H9 (cell line): Measurements from ENCODE around the gene PI3. TPM values are rescaled to one million over a fixed set of nuclear protein-coding genes. Genes with fewer than 3 reads are reported as not detected.

ENCODE experiments used
- DNase-seq: peaks from one replicate; pipeline ENCODE4 v3.0.0-alpha.2; 2017
- H2AFZ ChIP-seq: one replicate; pipeline ENCODE4 v1.6.1; 2013; ENCODE audit warnings: mild to moderate bottlenecking, low read length, control low read depth, moderate library complexity
- H2AK5ac ChIP-seq: 2 replicates; pipeline ENCODE4 v1.6.1; 2013; ENCODE audit warnings: low read length, control low read depth, mixed read lengths; ENCODE audit not compliant: insufficient read length
- H2BK120ac ChIP-seq: one replicate; pipeline ENCODE4 v1.6.1; 2013; ENCODE audit warnings: low read depth, mild to moderate bottlenecking, low read length, control low read depth, inconsistent platforms; ENCODE audit not compliant: poor library complexity, severe bottlenecking
- H2BK12ac ChIP-seq: 2 replicates; pipeline ENCODE4 v1.6.1; 2013; ENCODE audit warnings: low read length, control low read depth, mixed read lengths, low read depth; ENCODE audit not compliant: insufficient read length
- H2BK15ac ChIP-seq: 2 replicates; pipeline ENCODE4 v1.6.1; 2013; ENCODE audit warnings: low read depth, low read length, control low read depth
- H2BK20ac ChIP-seq: one replicate; pipeline ENCODE4 v1.6.1; 2013; ENCODE audit warnings: low read depth, mild to moderate bottlenecking, low read length, control low read depth, inconsistent platforms; ENCODE audit not compliant: poor library complexity, severe bottlenecking
- H2BK5ac ChIP-seq: 2 replicates; pipeline ENCODE4 v1.6.1; 2013; ENCODE audit warnings: low read length, control low read depth, mixed read lengths; ENCODE audit not compliant: insufficient read length
- H3K14ac ChIP-seq: 2 replicates; pipeline ENCODE4 v1.6.1; 2013; ENCODE audit warnings: low read length, control low read depth; ENCODE audit not compliant: insufficient read depth
- H3K18ac ChIP-seq: 2 replicates; pipeline ENCODE4 v1.6.1; 2013; ENCODE audit warnings: low read depth, mild to moderate bottlenecking, mixed read lengths, low read length, control low read depth; ENCODE audit not compliant: insufficient read length
- H3K23ac ChIP-seq: 2 replicates; pipeline ENCODE4 v1.6.1; 2013; ENCODE audit warnings: low read length, control low read depth, mixed read lengths, low read depth; ENCODE audit not compliant: insufficient read length
- H3K23me2 ChIP-seq: 2 replicates; pipeline ENCODE4 v1.6.1; 2013; ENCODE audit warnings: low read depth, mild to moderate bottlenecking, mixed read lengths, low read length, control low read depth; ENCODE audit not compliant: insufficient read length, poor library complexity, severe bottlenecking
- H3K27ac ChIP-seq: 2 replicates; pipeline ENCODE4 v1.5.1; 2013; ENCODE audit warnings: low read length, control low read depth, mixed read lengths, low read depth; ENCODE audit not compliant: insufficient read length
- H3K27me3 ChIP-seq: 2 replicates; pipeline ENCODE4 v1.6.1; 2013; ENCODE audit warnings: low read length, control low read depth, inconsistent platforms; ENCODE audit not compliant: insufficient read depth
- H3K4ac ChIP-seq: 2 replicates; pipeline ENCODE4 v1.6.1; 2013; ENCODE audit warnings: low read depth, mild to moderate bottlenecking, control low read depth, inconsistent platforms, low read length, moderate library complexity
- H3K4me1 ChIP-seq: 2 replicates; pipeline ENCODE4 v1.6.1; 2013; ENCODE audit warnings: low read length, control low read depth, inconsistent platforms; ENCODE audit not compliant: insufficient read depth
- H3K4me2 ChIP-seq: 2 replicates; pipeline ENCODE4 v1.6.1; 2013; ENCODE audit warnings: low read length, control low read depth, mixed read lengths; ENCODE audit not compliant: insufficient read length, insufficient read depth
- H3K56ac ChIP-seq: 2 replicates; pipeline ENCODE4 v1.6.1; 2013; ENCODE audit warnings: low read depth, mild to moderate bottlenecking, mixed read lengths, low read length, control low read depth; ENCODE audit not compliant: insufficient read length
- H3K79me1 ChIP-seq: 2 replicates; pipeline ENCODE4 v1.6.1; 2013; ENCODE audit warnings: low read depth, mild to moderate bottlenecking, moderate library complexity, low read length, control low read depth, inconsistent platforms; ENCODE audit not compliant: insufficient read depth, poor library complexity, severe bottlenecking
- H3K79me2 ChIP-seq: 2 replicates; pipeline ENCODE4 v1.6.1; 2013; ENCODE audit warnings: low read length, control low read depth, inconsistent platforms; ENCODE audit not compliant: insufficient read depth
- H3K9ac ChIP-seq: 2 replicates; pipeline ENCODE4 v1.6.1; 2013; ENCODE audit warnings: low read length, control low read depth, mixed read lengths; ENCODE audit not compliant: insufficient read length; ENCODE audit errors: extremely low read depth
- H3K9me3 ChIP-seq: one replicate; pipeline ENCODE4 v1.6.1; 2013; ENCODE audit warnings: low read depth, low read length, inconsistent platforms; ENCODE audit not compliant: control insufficient read depth
- H3T11ph ChIP-seq: one replicate; pipeline ENCODE4 v1.6.1; 2013; ENCODE audit warnings: mild to moderate bottlenecking, low read length, control low read depth, inconsistent platforms
- H4K20me1 ChIP-seq: one replicate; pipeline ENCODE4 v1.6.1; 2013; ENCODE audit not compliant: control insufficient read depth, insufficient read length, insufficient read depth
- H4K5ac ChIP-seq: 2 replicates; pipeline ENCODE4 v1.6.1; 2013; ENCODE audit warnings: low read depth, mild to moderate bottlenecking, mixed read lengths, low read length, control low read depth; ENCODE audit not compliant: insufficient read length
- H4K8ac ChIP-seq: replicated peaks from 2 replicates; pipeline ENCODE4 v1.6.1; 2013; ENCODE audit warnings: low read length, control low read depth, mixed read lengths, low read depth; ENCODE audit not compliant: insufficient read length
- H4K91ac ChIP-seq: 2 replicates; pipeline ENCODE4 v1.6.1; 2013; ENCODE audit warnings: low read depth, mild to moderate bottlenecking, moderate library complexity, mixed read lengths, low read length, control low read depth; ENCODE audit not compliant: insufficient read length
- H3K27ac Mint-ChIP-seq, 3 experiments: 2 replicates in 2 of 3; 3 replicates in 1 of 3; pipeline ENCODE4 v1.8.0; 2020 to 2021; ENCODE audit warnings: mixed read lengths in 3 of 3, mild to moderate bottlenecking in 1 of 3, moderate library complexity in 1 of 3
- H3K27me3 Mint-ChIP-seq: 2 replicates; pipeline ENCODE4 v1.8.0; 2021; ENCODE audit warnings: low read depth, mild to moderate bottlenecking, moderate library complexity, mixed read lengths
- H3K36me3 Mint-ChIP-seq, 3 experiments: 2 replicates in 2 of 3; 3 replicates in 1 of 3; pipeline ENCODE4 v1.8.0; 2020 to 2021; ENCODE audit warnings: low read depth in 3 of 3, mixed read lengths in 3 of 3; ENCODE audit not compliant: insufficient read depth in 1 of 3
- H3K4me1 Mint-ChIP-seq, 2 experiments: 2 replicates each; pipeline ENCODE4 v1.8.0; 2020; ENCODE audit warnings: mixed read lengths in 2 of 2
- H3K4me3 Mint-ChIP-seq, 2 experiments: 2 replicates in 1 of 2; 3 replicates in 1 of 2; pipeline ENCODE4 v1.8.0; 2020 to 2021; ENCODE audit warnings: mild to moderate bottlenecking in 2 of 2, mixed read lengths in 2 of 2, moderate library complexity in 1 of 2
- H3K9me3 Mint-ChIP-seq, 2 experiments: 2 replicates in 1 of 2; 3 replicates in 1 of 2; pipeline ENCODE4 v1.8.0; 2020; ENCODE audit warnings: mild to moderate bottlenecking in 2 of 2, mixed read lengths in 2 of 2, moderate library complexity in 1 of 2
- CTCF ChIP-seq: fragments of 200-600 bp; sonication (generic); conservative IDR thresholded peaks from 3 replicates; pipeline ENCODE4 v1.8.0; 2021; ENCODE audit warnings: antibody characterized with exemption, mild to moderate bottlenecking
- WGBS: extraction: QIAGEN DNeasy Blood & Tissue Kit; methylation state at CpG from one replicate; pipeline ENCODE4 v1.1.7; 2013; ENCODE audit warnings: missing lambda C conversion rate, low lambda C conversion rate, mixed read lengths; ENCODE audit not compliant: insufficient read length; ENCODE audit errors: extremely low coverage; 5-methylcytosine and 5-hydroxymethylcytosine counted together
- total RNA-seq: library from RNA; stranded (reverse); gene quantifications from 2 replicates; pipeline ENCODE4 v1.2.1, GENCODE V29; 2021

The PI3 gene
- total RNA-seq, 1 experiment from 2014 or later = not detected

- no peaks in the 10 kb centered on the region for H3K79me2 ChIP-seq
- H3K27ac Mint-ChIP-seq = peak overlapping the region in 1 of 3 experiments; percentile 31; a peak in 1 of 7 replicates
- no peaks in the 10 kb centered on the region for H3K27me3 ChIP-seq
- no peaks in the 10 kb centered on the region for H3K23me2 ChIP-seq
- H3T11ph ChIP-seq = no peak overlapping the region
- no peak overlapping the region for H2BK5ac ChIP-seq
- no peaks in the 10 kb centered on the region for H3K4me1 ChIP-seq
- no peaks in the 10 kb centered on the region for H3K9me3 ChIP-seq
- H4K5ac ChIP-seq = no peak overlapping the region
- H3K79me1 ChIP-seq = no peaks in the 10 kb centered on the region
- H3K9me3 Mint-ChIP-seq = no peaks in the 10 kb centered on the region
- no peak overlapping the region for H3K9ac ChIP-seq
- no peak for TF ChIP-seq CTCF
- H2BK12ac ChIP-seq = no peak overlapping the region
- H2AK5ac ChIP-seq = no peak overlapping the region
- peaks cover 33% of the 10 kb centered on the region for H3K27me3 Mint-ChIP-seq
- no peak overlapping the region for H2AFZ ChIP-seq
- no peak overlapping the region for H3K14ac ChIP-seq
- no peak overlapping the region for H2BK120ac ChIP-seq
- H3K4me1 Mint-ChIP-seq = no peaks in the 10 kb centered on the region
- no peak overlapping the region for H2BK15ac ChIP-seq
- H4K20me1 ChIP-seq = no peaks in the 10 kb centered on the region
- no peak overlapping the region for H3K56ac ChIP-seq
- no peak overlapping the region for H2BK20ac ChIP-seq
- DNase-seq = no peak
- no peak overlapping the region for H3K27ac ChIP-seq
- no peak overlapping the region for H3K4me2 ChIP-seq
- no CpG with 5 or more reads among the region's 2 CpGs for WGBS
- no peak overlapping the region for H3K4ac ChIP-seq
- H4K8ac ChIP-seq = no peak overlapping the region
- H3K23ac ChIP-seq = no peak overlapping the region
- H4K91ac ChIP-seq = no peak overlapping the region
- no peak overlapping the region for H3K18ac ChIP-seq
- no peak overlapping the region for H3K4me3 Mint-ChIP-seq
- H3K36me3 Mint-ChIP-seq = no peaks in the 10 kb centered on the region
Measured at GRCh38 chr20:45218636-45219035, 43.9 kb downstream of the PI3 start.
